Neural crest cell (in vitro differentiated cells): ENCODE data around the gene TSPYL4. TPM values are rescaled to one million over a fixed set of nuclear protein-coding genes. Genes with fewer than 3 reads are reported as not detected.
"Not testable (repeated sequence)": the region's sequence is repeated elsewhere in the genome, so short reads cannot be mapped to it uniquely, and the experiment has no call there.

ENCODE experiments used
- DNase-seq: peaks from one replicate; pipeline ENCODE4 v3.0.0; 2021; ENCODE audit warnings: low read depth, mixed read lengths, low spot score
- H3K27ac Mint-ChIP-seq: one replicate; pipeline ENCODE4 v1.8.0; 2021; ENCODE audit warnings: mild to moderate bottlenecking, mixed read lengths; ENCODE audit not compliant: unreplicated experiment
- H3K27me3 Mint-ChIP-seq: 2 replicates; pipeline ENCODE4 v1.8.0; 2021; ENCODE audit warnings: low read depth, mild to moderate bottlenecking, mixed read lengths
- H3K36me3 Mint-ChIP-seq: 2 replicates; pipeline ENCODE4 v1.8.0; 2021; ENCODE audit warnings: low read depth, mild to moderate bottlenecking, mixed read lengths
- H3K4me1 Mint-ChIP-seq: 2 replicates; pipeline ENCODE4 v1.8.0; 2021; ENCODE audit warnings: mixed read lengths
- H3K4me3 Mint-ChIP-seq: one replicate; pipeline ENCODE4 v1.8.0; 2021; ENCODE audit warnings: mild to moderate bottlenecking, mixed read lengths
- H3K9me3 Mint-ChIP-seq: 2 replicates; pipeline ENCODE4 v1.8.0; 2021; ENCODE audit warnings: mixed read lengths
- CTCF ChIP-seq: fragments of 200-600 bp; sonication (generic); conservative IDR thresholded peaks from 2 replicates; pipeline ENCODE4 v1.5.0; 2021; ENCODE audit warnings: antibody characterized with exemption, mild to moderate bottlenecking
- total RNA-seq: library from RNA; stranded (reverse); gene quantifications from 2 replicates; pipeline ENCODE4 v1.2.1, GENCODE V29; 2021

Gene TSPYL4
- total RNA-seq, 1 donor from 2014 or later: 55.0 TPM

- no peak overlapping the region for H3K4me3 Mint-ChIP-seq
- no peak overlapping the region for H3K27ac Mint-ChIP-seq
- no peaks in the 10 kb centered on the region for H3K4me1 Mint-ChIP-seq
- no peak for TF ChIP-seq CTCF
- H3K9me3 Mint-ChIP-seq: no peaks in the 10 kb centered on the region
- no peaks in the 10 kb centered on the region for H3K36me3 Mint-ChIP-seq
- no peak for DNase-seq
- no peaks in the 10 kb centered on the region for H3K27me3 Mint-ChIP-seq
These were observed 33.0 kb upstream of the TSPYL4 start for GRCh38 chr6:116286773-116287358.

GRCh38 chr6:116284984-116285383 lies 31.1 kb upstream of the TSPYL4 start:
- H3K27me3 Mint-ChIP-seq, H3K4me3 Mint-ChIP-seq, H3K9me3 Mint-ChIP-seq, H3K27ac Mint-ChIP-seq, H3K36me3 Mint-ChIP-seq, DNase-seq: not testable (repeated sequence)
- H3K4me1 Mint-ChIP-seq: peaks cover 11% of the 10 kb centered on the region

- no peak for DNase-seq
- Mint-ChIP-seq H3K27ac (no peak overlapping the region), H3K9me3 (no peaks in the 10 kb centered on the region), H3K27me3 (no peaks in the 10 kb centered on the region), H3K4me3 (no peak overlapping the region), H3K4me1 (peaks cover 25% of the 10 kb centered on the region), H3K36me3 (peaks cover 9% of the 10 kb centered on the region)
- TF ChIP-seq CTCF: no peak
These were observed 29.3 kb upstream of the TSPYL4 start for GRCh38 chr6:116283191-116283590.

GRCh38 chr6:116282698-116283097 lies 28.8 kb upstream of the TSPYL4 start:
- Mint-ChIP-seq H3K27me3 (no peaks in the 10 kb centered on the region), H3K4me3 (peak overlapping the region; percentile 8), H3K9me3 (no peaks in the 10 kb centered on the region), H3K36me3 (peaks cover 13% of the 10 kb centered on the region), H3K27ac (no peak overlapping the region), H3K4me1 (peaks cover 30% of the 10 kb centered on the region)
- TF ChIP-seq CTCF: no peak
- no peak for DNase-seq

- Mint-ChIP-seq H3K27me3 (no peaks in the 10 kb centered on the region), H3K4me3 (peak overlapping the region; percentile 81), H3K36me3 (peaks cover 18% of the 10 kb centered on the region), H3K4me1 (peaks cover 47% of the 10 kb centered on the region), H3K9me3 (no peaks in the 10 kb centered on the region), H3K27ac (no peak overlapping the region)
- no peak for TF ChIP-seq CTCF
- no peak for DNase-seq
These were observed 27.1 kb upstream of the TSPYL4 start for GRCh38 chr6:116280933-116281316.

GRCh38 chr6:116280161-116280932 lies 26.5 kb upstream of the TSPYL4 start:
- no peak for DNase-seq
- no peaks in the 10 kb centered on the region for H3K27me3 Mint-ChIP-seq
- peak overlapping the region; percentile 100 for H3K27ac Mint-ChIP-seq
- H3K4me3 Mint-ChIP-seq: peak overlapping the region; percentile 100
- H3K4me1 Mint-ChIP-seq: peaks cover 50% of the 10 kb centered on the region
- TF ChIP-seq CTCF: no peak
- H3K9me3 Mint-ChIP-seq: no peaks in the 10 kb centered on the region
- peaks cover 20% of the 10 kb centered on the region for H3K36me3 Mint-ChIP-seq
